WTC11 (cell line): ENCODE results near the gene WDR1. TPM values are rescaled to one million over a fixed set of nuclear protein-coding genes. Genes with fewer than 3 reads are reported as not detected.

Source experiments
- ATAC-seq: fragments of 200-7000 bp; cut with Tn5 transposase; 2 replicates; pipeline ENCODE4 v1.10.0; 2021; ENCODE audit warnings: mild to moderate bottlenecking, moderate library complexity
- CTCF ChIA-PET: fragments of 300-600 bp; sonication (Branson Sonifier 250); formaldehyde crosslinking; loops from one replicate; lab custom pipeline; 2021; ENCODE audit warnings: antibody characterized with exemption; lab: Charles Lee
- POLR2A ChIA-PET: fragments of 350-600 bp; sonication (Branson Sonifier 250); formaldehyde crosslinking; loops from one replicate; lab custom pipeline; 2021; ENCODE audit warnings: antibody characterized with exemption; lab: Charles Lee
- DNase-seq: peaks from one replicate; pipeline ENCODE4 v3.0.0; 2021; ENCODE audit warnings: low spot score
- H3K27ac Mint-ChIP-seq: 2 replicates; pipeline ENCODE4 v1.8.0; 2021; ENCODE audit warnings: mixed read lengths
- H3K27me3 Mint-ChIP-seq: 2 replicates; pipeline ENCODE4 v1.8.0; 2021; ENCODE audit warnings: low read depth, mild to moderate bottlenecking, moderate library complexity, mixed read lengths
- H3K36me3 Mint-ChIP-seq: 2 replicates; pipeline ENCODE4 v1.8.0; 2021; ENCODE audit warnings: mixed read lengths
- H3K4me1 Mint-ChIP-seq: 2 replicates; pipeline ENCODE4 v1.8.0; 2022; ENCODE audit warnings: mixed read lengths
- H3K4me3 Mint-ChIP-seq: 2 replicates; pipeline ENCODE4 v1.8.0; 2021; ENCODE audit warnings: mild to moderate bottlenecking, moderate library complexity, mixed read lengths
- H3K9me3 Mint-ChIP-seq: 2 replicates; pipeline ENCODE4 v1.8.0; 2021; ENCODE audit warnings: mixed read lengths
- ATF3 ChIP-seq: sonication (generic); formaldehyde crosslinking; conservative IDR thresholded peaks from 2 replicates; pipeline ENCODE4 v1.8.1; 2022; ENCODE audit warnings: mild to moderate bottlenecking, missing genetic modification reagents
- CBFB ChIP-seq: sonication (generic); formaldehyde crosslinking; IDR thresholded peaks from 2 replicates; pipeline ENCODE4 v1.8.1; 2022; ENCODE audit warnings: mild to moderate bottlenecking, low read depth, missing genetic modification reagents
- E2F4 ChIP-seq: sonication (generic); formaldehyde crosslinking; IDR thresholded peaks from 2 replicates; pipeline ENCODE4 v1.8.1; 2022; ENCODE audit warnings: low read depth, mild to moderate bottlenecking, moderate library complexity, missing genetic modification reagents, borderline replicate concordance
- ESRRA ChIP-seq: sonication (generic); formaldehyde crosslinking; IDR thresholded peaks from 2 replicates; pipeline ENCODE4 v1.8.1; 2022; ENCODE audit warnings: mild to moderate bottlenecking, missing genetic modification reagents, borderline replicate concordance
- FOXK1 ChIP-seq: sonication (generic); formaldehyde crosslinking; IDR thresholded peaks from 2 replicates; pipeline ENCODE4 v1.8.0; 2022; ENCODE audit warnings: mild to moderate bottlenecking, moderate library complexity, missing genetic modification reagents
- IRF2 ChIP-seq: sonication (generic); formaldehyde crosslinking; IDR thresholded peaks from 2 replicates; pipeline ENCODE4 v1.8.0; 2022; ENCODE audit warnings: low read depth, missing genetic modification reagents, borderline replicate concordance
- MAX ChIP-seq: sonication (generic); formaldehyde crosslinking; IDR thresholded peaks from 2 replicates; pipeline ENCODE4 v1.8.0; 2022; ENCODE audit warnings: mild to moderate bottlenecking, missing genetic modification reagents
- NR1H2 ChIP-seq: sonication (generic); formaldehyde crosslinking; IDR thresholded peaks from 2 replicates; pipeline ENCODE4 v1.9.0; 2021; ENCODE audit warnings: mild to moderate bottlenecking, moderate library complexity, missing genetic modification reagents
- NR2C2 ChIP-seq: sonication (generic); formaldehyde crosslinking; IDR thresholded peaks from 2 replicates; pipeline ENCODE4 v1.8.0; 2022; ENCODE audit warnings: mild to moderate bottlenecking, missing genetic modification reagents
- OVOL2 ChIP-seq: fragments of 250-450 bp; sonication (Bioruptor Pico); IDR thresholded peaks from 2 replicates; pipeline ENCODE4 v1.9.0; 2021; ENCODE audit warnings: mild to moderate bottlenecking, borderline replicate concordance
- PRDM15 ChIP-seq: sonication (generic); formaldehyde crosslinking; IDR thresholded peaks from 2 replicates; pipeline ENCODE4 v1.8.0; 2022; ENCODE audit warnings: missing genetic modification reagents
- SMAD4 ChIP-seq: sonication (generic); formaldehyde crosslinking; IDR thresholded peaks from 2 replicates; pipeline ENCODE4 v1.8.0; 2022; ENCODE audit warnings: mild to moderate bottlenecking, missing genetic modification reagents
- TEAD4 ChIP-seq: sonication (generic); formaldehyde crosslinking; IDR thresholded peaks from 2 replicates; pipeline ENCODE4 v1.8.0; 2022; ENCODE audit warnings: mild to moderate bottlenecking, missing genetic modification reagents
- ZNF396 ChIP-seq: fragments of 250-450 bp; sonication (Bioruptor Pico); IDR thresholded peaks from 2 replicates; pipeline ENCODE4 v1.8.0; 2021; ENCODE audit warnings: mild to moderate bottlenecking, moderate library complexity, borderline replicate concordance
- ZNF512 ChIP-seq: sonication (generic); formaldehyde crosslinking; IDR thresholded peaks from 2 replicates; pipeline ENCODE4 v1.8.1; 2022; ENCODE audit warnings: missing genetic modification reagents, borderline replicate concordance
- total RNA-seq: library from RNA; stranded (reverse); gene quantifications from 3 replicates; pipeline ENCODE4 v1.2.3, GENCODE V29; 2021

WDR1 gene
- total RNA-seq, 1 experiment from 2014 or later: 288 TPM

- Mint-ChIP-seq H3K9me3 (no peaks in the 10 kb centered on the region), H3K36me3 (peaks cover 84% of the 10 kb centered on the region), H3K4me1 (no peaks in the 10 kb centered on the region), H3K27ac (no peak overlapping the region), H3K4me3 (no peak overlapping the region), H3K27me3 (no peaks in the 10 kb centered on the region)
- ChIA-PET CTCF (no interaction called here), POLR2A (no interaction called here)
- no peak for DNase-seq
- no peak for ATAC-seq
- TF ChIP-seq CBFB (CRISPR knock-in tag): no peak
- no peak for TF ChIP-seq SMAD4 (CRISPR knock-in tag)
- TF ChIP-seq ZNF396 (CRISPR knock-in tag): no peak
- no peak for TF ChIP-seq PRDM15 (CRISPR knock-in tag)
- TF ChIP-seq FOXK1 (CRISPR knock-in tag): no peak
- TF ChIP-seq MAX (CRISPR knock-in tag): no peak
Measured at GRCh38 chr4:10086506-10087120, 30.0 kb downstream of the WDR1 start.

GRCh38 chr4:10085828-10086505, 30.6 kb downstream of the WDR1 start:
- CTCF ChIA-PET: no interaction called here
- Mint-ChIP-seq H3K27ac (no peak overlapping the region), H3K4me1 (no peaks in the 10 kb centered on the region), H3K9me3 (no peaks in the 10 kb centered on the region), H3K4me3 (no peak overlapping the region), H3K36me3 (peaks cover 82% of the 10 kb centered on the region), H3K27me3 (no peaks in the 10 kb centered on the region)
- TF ChIP-seq ZNF512 (CRISPR knock-in tag) (no peak), CBFB (CRISPR knock-in tag) (no peak), E2F4 (CRISPR knock-in tag) (no peak), MAX (CRISPR knock-in tag) (no peak), ESRRA (CRISPR knock-in tag) (no peak), IRF2 (CRISPR knock-in tag) (no peak), NR1H2 (no peak), ATF3 (CRISPR knock-in tag) (no peak), OVOL2 (no peak), NR2C2 (CRISPR knock-in tag) (no peak), TEAD4 (CRISPR knock-in tag) (no peak)
- DNase-seq: no peak
- no peak for ATAC-seq
- POLR2A ChIA-PET: no interaction called here
